ENCODE measurements around the gene ZNF169. TPM values are rescaled to one million over a fixed set of nuclear protein-coding genes. Genes with fewer than 3 reads are reported as not detected.
"Not testable (repeated sequence)": the region's sequence is repeated elsewhere in the genome, so short reads cannot be mapped to it uniquely, and the experiment has no call there.

Gene ZNF169
- total and polyA plus RNA-seq, 3 donors from 2014 or later: 5.7 to 17.0 (median 15.6) TPM

GRCh38 chr9:94300470-94301301, 41.6 kb downstream of the ZNF169 start:
- Histone ChIP-seq H3K36me3 (ENCODE audit: low read depth, missing control alignments) (no peaks in the 10 kb centered on the region), H3K27ac (no peak overlapping the region), H3K9me3 (no peaks in the 10 kb centered on the region), H3K4me1 (no peaks in the 10 kb centered on the region), H3K4me3 (no peak overlapping the region), H3K27me3 (no peaks in the 10 kb centered on the region)
- WGBS, 2 donors: 95 to 96% methylated on average over 16 to 18 of the region's 20 CpGs
- intact Hi-C loops (cut with DNase I; ENCODE audit: low total_unique reads): no loop called here
- no peak for DNase-seq
- TF ChIP-seq, protein P1, sequence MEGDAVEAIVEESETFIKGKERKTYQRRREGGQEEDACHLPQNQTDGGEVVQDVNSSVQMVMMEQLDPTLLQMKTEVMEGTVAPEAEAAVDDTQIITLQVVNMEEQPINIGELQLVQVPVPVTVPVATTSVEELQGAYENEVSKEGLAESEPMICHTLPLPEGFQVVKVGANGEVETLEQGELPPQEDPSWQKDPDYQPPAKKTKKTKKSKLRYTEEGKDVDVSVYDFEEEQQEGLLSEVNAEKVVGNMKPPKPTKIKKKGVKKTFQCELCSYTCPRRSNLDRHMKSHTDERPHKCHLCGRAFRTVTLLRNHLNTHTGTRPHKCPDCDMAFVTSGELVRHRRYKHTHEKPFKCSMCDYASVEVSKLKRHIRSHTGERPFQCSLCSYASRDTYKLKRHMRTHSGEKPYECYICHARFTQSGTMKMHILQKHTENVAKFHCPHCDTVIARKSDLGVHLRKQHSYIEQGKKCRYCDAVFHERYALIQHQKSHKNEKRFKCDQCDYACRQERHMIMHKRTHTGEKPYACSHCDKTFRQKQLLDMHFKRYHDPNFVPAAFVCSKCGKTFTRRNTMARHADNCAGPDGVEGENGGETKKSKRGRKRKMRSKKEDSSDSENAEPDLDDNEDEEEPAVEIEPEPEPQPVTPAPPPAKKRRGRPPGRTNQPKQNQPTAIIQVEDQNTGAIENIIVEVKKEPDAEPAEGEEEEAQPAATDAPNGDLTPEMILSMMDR (IDR thresholded peaks at IDR 0.05): no peak
- no peak for TF ChIP-seq POLR2A (IDR thresholded peaks at IDR 0.05)

DNA sequence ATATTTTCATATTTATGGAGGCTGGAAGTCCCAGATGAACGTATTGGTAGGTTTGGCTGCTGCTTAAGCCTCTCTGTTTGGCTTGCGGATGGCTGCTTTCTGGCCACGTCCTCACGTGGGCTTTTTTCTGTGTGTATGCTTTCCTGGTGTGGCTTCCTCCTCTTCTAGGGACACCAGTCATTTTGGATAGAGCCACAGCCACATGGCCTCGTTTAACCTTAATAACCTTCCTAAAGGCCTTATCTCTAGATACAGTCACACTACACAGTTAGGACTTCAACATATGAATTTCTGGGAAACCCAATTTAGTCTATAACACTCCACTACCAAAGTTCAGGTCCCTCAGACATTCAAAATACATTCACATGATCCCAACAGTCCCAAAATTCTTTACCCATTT, 42.5 kb downstream of the ZNF169 start:
- no peak for DNase-seq
- H3K27me3 ChIP-seq: no peaks in the 10 kb centered on the region
- H3K4me3 ChIP-seq: no peak overlapping the region
- TF ChIP-seq POLR2A (IDR thresholded peaks at IDR 0.05): no peak
- TF ChIP-seq, protein P1 (IDR thresholded peaks at IDR 0.05): no peak
- no peaks in the 10 kb centered on the region for H3K36me3 ChIP-seq (ENCODE audit: low read depth, missing control alignments)
- no peaks in the 10 kb centered on the region for H3K4me1 ChIP-seq
- H3K27ac ChIP-seq: no peak overlapping the region
- WGBS, 2 donors: 93 to 95% methylated on average over 5 of the region's 5 CpGs
- no peaks in the 10 kb centered on the region for H3K9me3 ChIP-seq
- intact Hi-C loops (cut with DNase I; ENCODE audit: low total_unique reads): no loop called here

DNA sequence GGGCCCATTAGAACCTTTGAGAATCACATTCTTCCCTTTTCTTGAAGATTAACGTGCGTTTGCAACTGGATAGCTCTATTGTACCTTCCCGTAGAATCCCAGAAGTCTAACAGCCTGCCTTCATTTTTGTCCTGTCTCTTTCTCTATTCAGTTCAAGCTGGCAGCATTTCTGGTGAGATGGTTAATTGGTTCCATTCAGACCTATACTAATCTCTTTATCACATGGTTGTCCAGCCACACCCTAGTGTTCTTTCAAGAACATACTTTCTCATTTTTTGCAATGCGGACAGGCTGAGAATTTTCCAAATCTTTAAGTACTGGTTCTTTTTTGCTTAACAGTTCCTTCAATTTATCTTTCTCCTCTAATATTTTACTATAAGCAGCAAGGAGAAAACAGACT, 43.3 kb downstream of the ZNF169 start:
- no peak overlapping the region for H3K4me3 ChIP-seq
- WGBS, 2 donors: 88 to 91% methylated on average over 4 of the region's 4 CpGs
- DNase-seq: no peak
- H3K27ac ChIP-seq: no peak overlapping the region
- H3K4me1 ChIP-seq: no peaks in the 10 kb centered on the region
- no peaks in the 10 kb centered on the region for H3K36me3 ChIP-seq (ENCODE audit: low read depth, missing control alignments)
- no peaks in the 10 kb centered on the region for H3K9me3 ChIP-seq
- H3K27me3 ChIP-seq: no peaks in the 10 kb centered on the region
- TF ChIP-seq POLR2A (IDR thresholded peaks at IDR 0.05): no peak
- TF ChIP-seq, protein P1 (IDR thresholded peaks at IDR 0.05): no peak
- intact Hi-C loops (cut with DNase I; ENCODE audit: low total_unique reads): no loop called here

DNA sequence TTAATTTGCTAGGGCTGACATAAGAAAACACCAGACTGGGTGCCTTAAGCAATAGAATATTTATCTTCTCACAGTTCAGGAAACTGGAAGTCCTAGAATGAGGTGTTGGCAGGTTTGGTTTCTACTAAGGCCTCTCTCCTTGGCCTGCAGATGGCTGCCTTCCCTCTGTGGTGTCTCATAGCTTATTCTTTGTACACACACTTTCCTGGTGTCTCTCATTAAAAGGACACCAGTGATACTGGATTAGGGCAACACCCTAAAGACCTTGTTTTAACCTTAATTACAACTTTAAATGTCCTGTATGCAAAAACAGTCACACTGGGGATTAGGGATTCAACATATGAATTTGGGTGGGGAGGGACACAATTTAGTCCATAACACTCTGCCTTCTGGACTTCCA, 44.2 kb downstream of the ZNF169 start:
- H3K4me1 ChIP-seq: no peaks in the 10 kb centered on the region
- H3K9me3 ChIP-seq: no peaks in the 10 kb centered on the region
- DNase-seq: no peak
- no peak overlapping the region for H3K27ac ChIP-seq
- no peaks in the 10 kb centered on the region for H3K36me3 ChIP-seq (ENCODE audit: low read depth, missing control alignments)
- no peaks in the 10 kb centered on the region for H3K27me3 ChIP-seq
- intact Hi-C loops (cut with DNase I; ENCODE audit: low total_unique reads): no loop called here
- TF ChIP-seq POLR2A (IDR thresholded peaks at IDR 0.05): no peak
- TF ChIP-seq, protein P1 (IDR thresholded peaks at IDR 0.05): no peak
- no peak overlapping the region for H3K4me3 ChIP-seq

DNA sequence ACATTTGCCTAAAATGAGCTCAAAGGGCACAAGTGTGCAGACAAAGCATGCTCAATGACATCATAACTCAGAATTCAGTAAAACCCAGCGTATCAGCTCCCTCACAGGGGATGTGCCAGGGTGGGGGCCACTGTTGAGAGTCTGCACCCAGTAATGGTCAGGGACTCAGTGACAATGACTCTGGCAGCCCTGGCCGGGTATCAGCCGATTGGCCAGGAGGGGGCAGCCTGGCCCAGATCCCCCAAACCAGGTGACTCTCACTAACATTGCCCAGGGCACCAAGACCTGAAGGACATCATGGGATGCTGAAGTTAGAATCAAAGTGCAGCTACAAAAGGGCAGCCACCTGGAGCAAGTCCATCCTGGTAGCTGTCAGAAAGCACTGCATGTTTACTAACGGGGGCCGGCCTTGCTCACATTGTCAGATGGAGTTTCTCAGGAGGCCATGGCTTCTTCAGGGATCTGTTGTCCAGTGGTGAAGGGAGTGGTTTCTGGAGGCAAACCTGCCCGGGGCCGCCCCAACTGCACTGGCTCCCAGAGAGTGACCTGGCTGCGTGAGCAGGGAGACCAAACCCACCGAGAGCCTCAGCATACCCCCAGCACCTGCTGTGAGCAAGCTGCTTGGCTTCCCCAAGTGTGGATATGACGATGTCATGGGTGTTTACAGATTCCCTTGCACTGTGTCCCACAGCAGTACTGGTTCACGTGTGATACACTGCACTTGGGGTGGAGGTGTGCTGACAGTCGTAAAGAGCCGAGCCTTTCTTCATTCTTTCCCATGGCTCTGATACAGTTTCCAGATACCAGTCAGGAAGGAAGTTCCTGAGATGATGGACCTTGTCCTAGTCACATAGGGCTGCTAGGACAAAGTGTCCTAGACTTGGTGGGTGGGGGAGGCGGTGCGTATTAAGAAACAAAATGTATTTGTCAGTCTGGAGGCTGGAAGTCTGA, 56.2 kb downstream of the ZNF169 start:
- H3K27me3 ChIP-seq; H3K36me3 ChIP-seq (ENCODE audit: low read depth, missing control alignments); H3K4me3 ChIP-seq; DNase-seq; H3K4me1 ChIP-seq; H3K9me3 ChIP-seq; H3K27ac ChIP-seq; intact Hi-C loops (cut with DNase I; ENCODE audit: low total_unique reads): not testable (repeated sequence)
- no CpG with 5 or more reads among the region's 15 CpGs for WGBS, 2 donors

DNA sequence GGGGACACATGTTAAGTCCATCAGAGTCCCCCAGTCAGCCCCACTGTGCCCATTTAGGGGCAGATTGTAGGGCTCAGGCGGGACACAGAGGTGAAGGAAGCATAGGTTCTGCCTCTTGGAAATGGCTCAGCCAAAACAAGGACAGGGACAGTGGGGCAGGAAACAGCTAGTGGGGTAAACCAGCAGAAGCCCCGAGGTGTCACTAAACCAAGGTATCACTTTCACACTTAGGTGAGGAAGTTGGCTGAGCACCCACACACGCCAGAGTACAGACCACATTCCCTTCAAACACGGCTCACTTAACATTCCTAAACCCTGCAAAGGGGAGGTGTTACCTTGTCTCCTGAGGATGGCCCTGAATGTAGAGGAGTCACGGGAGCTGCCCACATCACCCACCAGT, 57.1 kb downstream of the ZNF169 start:
- intact Hi-C loops (cut with DNase I; ENCODE audit: low total_unique reads); DNase-seq; H3K9me3 ChIP-seq; H3K27ac ChIP-seq; H3K4me1 ChIP-seq; H3K27me3 ChIP-seq; H3K36me3 ChIP-seq (ENCODE audit: low read depth, missing control alignments); H3K4me3 ChIP-seq: not testable (repeated sequence)
- WGBS, 2 donors: 100% methylated on average over 1 of the region's 5 CpGs; no CpG with 5 or more reads in 1 of the 2 donors

DNA sequence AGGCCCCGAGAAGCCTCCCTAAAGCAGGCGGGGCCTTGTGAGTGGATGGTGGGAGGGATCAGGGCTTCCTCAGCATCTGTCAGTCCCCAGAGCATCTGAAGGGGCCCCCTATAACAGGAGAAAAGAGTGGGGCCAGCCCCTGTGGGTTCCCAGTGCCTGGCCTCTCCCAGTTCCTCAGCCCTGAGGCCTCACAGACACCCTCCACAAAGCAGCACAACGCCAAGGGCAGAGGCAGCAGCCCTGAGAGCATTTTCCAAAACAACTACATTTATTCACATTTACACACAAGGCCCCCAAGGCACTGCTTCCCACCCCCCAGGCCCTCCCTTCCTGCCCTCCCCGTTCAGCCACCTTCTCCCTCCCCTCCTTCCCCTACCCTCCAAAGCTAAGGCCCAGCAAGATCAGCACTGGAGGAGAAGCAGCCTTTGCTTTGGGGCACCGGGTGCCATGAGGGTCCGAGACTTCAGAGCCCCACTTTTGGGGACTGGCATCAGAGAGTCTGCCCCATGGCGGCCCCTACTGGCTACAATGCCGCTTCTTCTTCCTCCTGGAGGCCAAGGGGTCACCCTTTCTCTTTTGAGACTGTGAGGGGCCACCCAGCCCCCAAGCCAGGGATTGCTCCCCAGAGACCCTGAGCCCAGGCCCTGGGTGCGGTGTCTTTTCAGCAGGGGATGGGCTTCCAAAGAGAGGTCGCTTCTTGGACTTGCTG, 59.0 kb downstream of the ZNF169 start:
- H3K9me3 ChIP-seq; H3K36me3 ChIP-seq (ENCODE audit: low read depth, missing control alignments); H3K27me3 ChIP-seq; H3K4me3 ChIP-seq; H3K27ac ChIP-seq; intact Hi-C loops (cut with DNase I; ENCODE audit: low total_unique reads); DNase-seq; H3K4me1 ChIP-seq: not testable (repeated sequence)
- WGBS, 2 donors: no CpG with 5 or more reads among the region's 10 CpGs
